H1 (cell line): ENCODE data around the gene CPSF4. TPM values are rescaled to one million over a fixed set of nuclear protein-coding genes. Genes with fewer than 3 reads are reported as not detected.
A peak's percentile ranks its signal among the peaks of the same experiment; 100 is the strongest.

Experiments used
- CTCF ChIA-PET: fragments of 300-600 bp; sonication (Branson Sonifier 250); formaldehyde crosslinking; loops from one replicate; lab custom pipeline; 2021; ENCODE audit not compliant: partially characterized antibody; lab: Charles Lee
- POLR2A ChIA-PET: fragments of 300-600 bp; sonication (Branson Sonifier 250); formaldehyde crosslinking; loops from one replicate; lab custom pipeline; 2021; ENCODE audit warnings: inconsistent platforms; ENCODE audit not compliant: partially characterized antibody; lab: Charles Lee
- DNase-seq, 2 experiments: peaks; one replicate each; pipeline versions ENCODE4 v3.0.0 to v3.0.0-alpha.2; 2010 to 2022; ENCODE audit warnings: low spot score in 2 of 2, low read depth in 1 of 2, mixed read lengths in 1 of 2
- FAIRE-seq: peaks from 2 replicates; lab custom pipeline; 2011; peaks lifted over from hg19 to GRCh38; lab: Jason Lieb, UNC
- H2AFZ ChIP-seq: 2 replicates; pipeline ENCODE4 v1.8.1; 2012; ENCODE audit warnings: low read length, inconsistent platforms
- H2AK5ac ChIP-seq: 2 replicates; pipeline ENCODE4 v1.6.1; 2013; ENCODE audit warnings: low read depth, low read length
- H2BK120ac ChIP-seq: replicated peaks from 2 replicates; pipeline ENCODE3; 2013; ENCODE audit warnings: low read depth, low read length, inconsistent platforms
- H2BK12ac ChIP-seq: 2 replicates; pipeline ENCODE4 v1.6.1; 2013; ENCODE audit warnings: low read depth, low read length
- H2BK15ac ChIP-seq: 2 replicates; pipeline ENCODE4 v1.6.1; 2013; ENCODE audit warnings: low read length
- H2BK20ac ChIP-seq: 2 replicates; pipeline ENCODE4 v1.6.1; 2013; ENCODE audit warnings: low read length
- H2BK5ac ChIP-seq: 2 replicates; pipeline ENCODE4 v1.6.1; 2013; ENCODE audit warnings: low read depth, low read length
- H3K14ac ChIP-seq: 2 replicates; pipeline ENCODE4 v1.6.1; 2013; ENCODE audit warnings: inconsistent platforms; ENCODE audit not compliant: insufficient read length
- H3K18ac ChIP-seq: 2 replicates; pipeline ENCODE4 v1.6.1; 2013; ENCODE audit warnings: low read length; ENCODE audit errors: extremely low read depth
- H3K23ac ChIP-seq: 2 replicates; pipeline ENCODE4 v1.6.1; 2013; ENCODE audit warnings: inconsistent platforms; ENCODE audit not compliant: insufficient read length
- H3K23me2 ChIP-seq: 2 replicates; pipeline ENCODE4 v1.6.1; 2013; ENCODE audit warnings: low read depth, low read length
- H3K27ac ChIP-seq: 2 replicates; pipeline ENCODE4 v1.6.1; 2011; ENCODE audit warnings: low read depth, low read length, inconsistent platforms
- H3K27me3 ChIP-seq, 4 experiments: replicated peaks in 1 of 4; 1 replicate in 1 of 4; 2 replicates in 3 of 4; pipeline versions ENCODE4 v1.6.1 to v1.8.1; 2011 to 2013; ENCODE audit warnings: low read length in 3 of 4, mild to moderate bottlenecking in 3 of 4, inconsistent platforms in 2 of 4, mixed read lengths in 2 of 4, moderate library complexity in 1 of 4; ENCODE audit not compliant: control insufficient read depth in 3 of 4, insufficient read depth in 3 of 4; ENCODE audit errors: extremely low read depth in 1 of 4
- H3K36me3 ChIP-seq, 4 experiments: 2 replicates each; pipeline versions ENCODE4 v1.6.1 to v1.8.1; 2011 to 2013; ENCODE audit warnings: mild to moderate bottlenecking in 4 of 4, low read length in 3 of 4, moderate library complexity in 2 of 4, control low read depth in 1 of 4, inconsistent platforms in 1 of 4; ENCODE audit not compliant: insufficient read depth in 4 of 4, control insufficient read depth in 2 of 4
- H3K4ac ChIP-seq: replicated peaks from 2 replicates; pipeline ENCODE3; 2013; ENCODE audit warnings: low read length, low read depth, mixed read lengths, inconsistent platforms; ENCODE audit not compliant: insufficient read length
- H3K4me1 ChIP-seq, 4 experiments: replicated peaks in 1 of 4; 1 replicate in 1 of 4; 2 replicates in 3 of 4; pipeline versions ENCODE4 v1.6.1 to v1.8.1; 2011 to 2013; ENCODE audit warnings: low read length in 3 of 4, inconsistent platforms in 2 of 4, mixed read lengths in 1 of 4; ENCODE audit not compliant: insufficient read depth in 4 of 4, control insufficient read depth in 3 of 4
- H3K4me2 ChIP-seq, 2 experiments: 2 replicates each; pipeline versions ENCODE4 v1.6.1 to v1.8.1; 2011 to 2013; ENCODE audit warnings: low read depth in 2 of 2, low read length in 2 of 2, control low read depth in 1 of 2, inconsistent platforms in 1 of 2, mild to moderate bottlenecking in 1 of 2; ENCODE audit not compliant: insufficient read depth in 1 of 2
- H3K4me3 ChIP-seq, 4 experiments: fragments of 200-600, 300-600 bp in 1 of 4; sonication (generic), shearing (Covaris generic), sonication (Bioruptor Twin) in 1 of 4; 2 replicates each; pipeline versions ENCODE4 v1.5.1 to v1.8.1; 2011 to 2016; ENCODE audit warnings: low read length in 4 of 4, low read depth in 3 of 4, control low read depth in 2 of 4, inconsistent platforms in 2 of 4, mild to moderate bottlenecking in 2 of 4, mixed read lengths in 1 of 4, moderate library complexity in 1 of 4; ENCODE audit not compliant: insufficient read depth in 2 of 4; ENCODE audit errors: extremely low read depth in 1 of 4
- H3K56ac ChIP-seq: replicated peaks from 2 replicates; pipeline ENCODE3; 2013; ENCODE audit warnings: low read depth, mild to moderate bottlenecking, mixed read lengths, low read length, inconsistent platforms; ENCODE audit not compliant: insufficient read length
- H3K79me1 ChIP-seq: 2 replicates; pipeline ENCODE4 v1.6.1; 2013; ENCODE audit warnings: low read depth, low read length, control low read depth
- H3K79me2 ChIP-seq, 2 experiments: 2 replicates each; pipeline versions ENCODE4 v1.6.1 to v1.8.1; 2012 to 2013; ENCODE audit warnings: low read length in 2 of 2, mild to moderate bottlenecking in 2 of 2, inconsistent platforms in 1 of 2; ENCODE audit not compliant: insufficient read depth in 2 of 2, control insufficient read depth in 1 of 2
- H3K9ac ChIP-seq, 4 experiments: replicated peaks in 1 of 4; 1 replicate in 1 of 4; 2 replicates in 3 of 4; pipeline versions ENCODE4 v1.6.1 to v1.8.1; 2011 to 2013; ENCODE audit warnings: low read depth in 3 of 4, low read length in 3 of 4, control low read depth in 2 of 4, mild to moderate bottlenecking in 2 of 4, moderate library complexity in 2 of 4, inconsistent platforms in 1 of 4; ENCODE audit errors: extremely low read depth in 1 of 4
- H3K9me3 ChIP-seq, 2 experiments: 2 replicates each; pipeline versions ENCODE4 v1.6.1 to v1.8.1; 2012 to 2013; ENCODE audit warnings: mild to moderate bottlenecking in 2 of 2, moderate library complexity in 2 of 2, control low read depth in 1 of 2, inconsistent platforms in 1 of 2, low read depth in 1 of 2, low read length in 1 of 2, mixed read lengths in 1 of 2; ENCODE audit not compliant: insufficient read depth in 2 of 2
- H4K20me1 ChIP-seq, 2 experiments: replicated peaks in 1 of 2; 2 replicates each; pipeline versions ENCODE3 to v1.8.1; 2011 to 2013; ENCODE audit warnings: inconsistent platforms in 2 of 2, low read length in 2 of 2, mild to moderate bottlenecking in 1 of 2; ENCODE audit not compliant: insufficient read depth in 2 of 2, control insufficient read depth in 1 of 2
- H4K5ac ChIP-seq: 2 replicates; pipeline ENCODE4 v1.6.1; 2013; ENCODE audit warnings: low read length, low read depth, mixed read lengths, inconsistent platforms; ENCODE audit not compliant: insufficient read length
- H4K8ac ChIP-seq: 2 replicates; pipeline ENCODE4 v1.8.0; 2013; ENCODE audit warnings: mild to moderate bottlenecking, moderate library complexity, low read length, inconsistent platforms; ENCODE audit not compliant: insufficient read depth; ENCODE audit errors: extremely low read depth
- H4K91ac ChIP-seq: replicated peaks from 2 replicates; pipeline ENCODE3; 2013; ENCODE audit warnings: low read length, mixed read lengths, inconsistent platforms; ENCODE audit not compliant: insufficient read length
- CREB1 ChIP-seq: IDR thresholded peaks from 2 replicates; pipeline ENCODE4 v1.6.1; 2012; ENCODE audit warnings: inconsistent platforms
- CTCF ChIP-seq, 3 experiments: IDR thresholded peaks; 1 replicate in 2 of 3; 2 replicates in 1 of 3; pipeline versions ENCODE4 v1.5.1 to v1.6.1; 2011; ENCODE audit warnings: low read length in 3 of 3, mild to moderate bottlenecking in 3 of 3, inconsistent platforms in 2 of 3, low read depth in 1 of 3, moderate library complexity in 1 of 3; ENCODE audit not compliant: insufficient read depth in 1 of 3; ENCODE audit errors: control extremely low read depth in 1 of 3
- MAX ChIP-seq: IDR thresholded peaks from 2 replicates; pipeline ENCODE4 v1.6.1; 2012; ENCODE audit warnings: inconsistent platforms
- WGBS, 2 experiments: shearing (Covaris generic) in 1 of 2; methylation state at CpG; one replicate each; pipeline versions ENCODE4 v1.1.6 to v1.1.7; 2013 to 2015; ENCODE audit warnings: low lambda C conversion rate in 2 of 2, mixed read lengths in 2 of 2, inconsistent platforms in 1 of 2, low coverage in 1 of 2, missing lambda C conversion rate in 1 of 2; ENCODE audit not compliant: insufficient replicate concordance in 2 of 2, insufficient coverage in 1 of 2, insufficient read length in 1 of 2; ENCODE audit errors: extremely low coverage in 1 of 2, missing lambda C conversion rate in 1 of 2; 5-methylcytosine and 5-hydroxymethylcytosine counted together
- polyA plus RNA-seq, 7 experiments: library from polyadenylated mRNA; depleted of rRNA in 3 of 7; stranded (reverse) in 5 of 7; unstranded in 2 of 7; fragments of >200 nt in 5 of 7; fragments of 200-250 nt in 2 of 7; gene quantifications; 1 replicate in 5 of 7; 2 replicates in 1 of 7; 4 replicates in 1 of 7; pipeline versions ENCODE4 v1.2.1 to v1.2.3, GENCODE V29; 2011 to 2013; ENCODE audit warnings: missing spikeins in 2 of 7, mixed read lengths in 2 of 7
- total RNA-seq: library from RNA; stranded (reverse); fragmentation: NEBNext Ultra II Directional; extraction: Animal tissue kit (Norgen Biotek cat#: 25700); gene quantifications from 2 replicates; pipeline ENCODE4 v1.2.1, GENCODE V29; 2021

Gene CPSF4
- total and polyA plus RNA-seq, 2 of the 8 experiments (the other 6 are each of a cell fraction or from before 2014, with no cell fraction given), result 77.5 to 103 TPM

- Histone ChIP-seq H3K27me3 (no peaks in the 10 kb centered on the region), H3K79me1 (no peaks in the 10 kb centered on the region), H3K9me3 (peaks cover 10 to 13% of the 10 kb centered on the region in 2 experiments)
- TF ChIP-seq CREB1 (no peak), CTCF (IDR thresholded peaks at IDR 0.05; ENCODE audit: control extremely low read depth in 1 of 3, insufficient read depth in 1 of 3, low read depth in 1 of 3, low read length in 3 of 3) (peak in 1 of 3 experiments; percentile 18; a peak in 1 of 4 replicates), MAX (0 out of 2 replicates have a peak, but pooled peaks have one; percentile 31)
- TF ChIP-seq, all 59 proteins: peak for 2
- Histone ChIP-seq H3K79me2 (no peaks in the 10 kb centered on the region), H4K8ac (no peak overlapping the region), H3K56ac (no peak overlapping the region), H2AFZ (no peak overlapping the region), H3K4me2 (no peak overlapping the region), H3K27ac (no peak overlapping the region), H4K5ac (no peak overlapping the region), H4K20me1 (peaks cover 0 to 1% of the 10 kb centered on the region in 2 experiments), H2BK5ac (no peak overlapping the region), H3K4me3 (no peak overlapping the region), H3K14ac (no peak overlapping the region), H2AK5ac (no peak overlapping the region), H3K4ac (no peak overlapping the region), H3K4me1 (no peaks in the 10 kb centered on the region), H4K91ac (no peak overlapping the region), H3K23ac (no peak overlapping the region), H3K18ac (no peak overlapping the region), H2BK12ac (no peak overlapping the region), H2BK120ac (no peak overlapping the region), H2BK20ac (no peak overlapping the region), H3K36me3 (peaks cover 4 to 24% (median 13%) of the 10 kb centered on the region in 4 experiments; a peak in 7 of 8 replicates), H3K23me2 (no peaks in the 10 kb centered on the region), H3K9ac (no peak overlapping the region), H2BK15ac (no peak overlapping the region)
- POLR2A ChIA-PET, result interaction anchor here (0.6 to 1.9 kb wide), 6 partner anchors 11 to 128 kb away, joined by 3 to 8 read pairs (median 3); partner anchors contain the start of genes ZNF394 and ZSCAN25
- CTCF ChIA-PET, result interaction anchor here (0.7 to 1.5 kb wide), 6 partner anchors 11 to 488 kb away, joined by 3 to 4 read pairs (median 3); partner anchors contain the start of genes ZNF394 and ZSCAN25
- FAIRE-seq, result no peak
- DNase-seq, result no peak
- 84% methylated on average over 4 of the region's 4 CpGs; no CpG with 5 or more reads in 1 of the 2 experiments for WGBS, 2 experiments
Measured at GRCh38 chr7:99489235-99489634, 50.5 kb downstream of the CPSF4 start.
